Gastrocnemius medialis (tissue), 4 donors: ENCODE measurements around the gene VAV2. TPM values are rescaled to one million over a fixed set of nuclear protein-coding genes. Genes with fewer than 3 reads are reported as not detected.

ENCODE experiments used
- ATAC-seq, 2 donors: fragments of 150-250 bp; one replicate each; pipeline ENCODE4 v1.9.1; 2016
- DNase-seq, 2 donors: peaks; one replicate each; pipeline ENCODE4 v3.0.0-alpha.2; 2019
- H3K27ac ChIP-seq, 4 donors: fragments of 200-600 bp; sonication (generic); 1 replicate in 1 of 4; 2 replicates in 3 of 4; pipeline ENCODE4 v1.5.1; 2016 to 2018; ENCODE audit warnings: mild to moderate bottlenecking in 2 of 4, moderate library complexity in 1 of 4
- H3K27me3 ChIP-seq, 3 donors: fragments of 200-600 bp; sonication (generic) in 2 of 3; 1 replicate in 1 of 3; 2 replicates in 2 of 3; pipeline versions ENCODE4 v1.5.1 to v1.6.0; 2016 to 2019; ENCODE audit warnings: mild to moderate bottlenecking in 1 of 3, moderate library complexity in 1 of 3
- H3K36me3 ChIP-seq, 2 donors: fragments of 200-600 bp; sonication (generic) in 1 of 2; one replicate each; pipeline ENCODE4 v1.5.1; 2017 to 2018
- H3K4me1 ChIP-seq, 2 donors: fragments of 200-600 bp; sonication (generic) in 1 of 2; one replicate each; pipeline ENCODE4 v1.5.1; 2016 to 2017; ENCODE audit warnings: mild to moderate bottlenecking in 2 of 2
- H3K4me3 ChIP-seq, 4 donors: fragments of 200-600 bp; sonication (generic) in 3 of 4; 1 replicate in 1 of 4; 2 replicates in 3 of 4; pipeline ENCODE4 v1.5.1; 2016 to 2019; ENCODE audit warnings: mild to moderate bottlenecking in 2 of 4
- H3K9me3 ChIP-seq, 3 donors: fragments of 200-600 bp; sonication (generic) in 2 of 3; 1 replicate in 1 of 3; 2 replicates in 2 of 3; pipeline ENCODE4 v1.5.1; 2016 to 2019
- CTCF ChIP-seq, 5 experiments: fragments of 450-650 bp in 3 of 5; fragments of 200-600 bp in 2 of 5; sonication (generic) in 2 of 5; IDR thresholded peaks in 4 of 5; conservative IDR thresholded peaks in 1 of 5; 1 replicate in 4 of 5; 2 replicates in 1 of 5; pipeline ENCODE4 v1.5.1; 2016 to 2019; ENCODE audit warnings: antibody characterized with exemption in 5 of 5, mild to moderate bottlenecking in 3 of 5, moderate library complexity in 3 of 5
- POLR2A ChIP-seq, 2 donors: fragments of 450-650 bp; IDR thresholded peaks; one replicate each; pipeline ENCODE4 v1.6.1; 2017; ENCODE audit warnings: antibody characterized with exemption in 2 of 2, mild to moderate bottlenecking in 2 of 2, moderate library complexity in 2 of 2
- in situ Hi-C, 4 donors: fragments of 200-750 bp; cut with MboI; loops; one replicate each; pipeline versions ENCODE4 v1.15.0 to v1.8.0; 2017; ENCODE audit warnings: low sequenced_read_pairs in 4 of 4
- intact Hi-C: fragments of 100-400 bp; cut with DNase I; formaldehyde crosslinking; loops from one replicate; pipeline ENCODE4 v1.15.1; 2023; ENCODE audit warnings: low total_unique reads
- total RNA-seq, 4 donors: library from RNA; depleted of rRNA; stranded (reverse); fragments of >200 nt; gene quantifications; one replicate each; pipeline versions ENCODE4 v1.1.0 to v1.2.3, GENCODE V29; 2016

The VAV2 gene
- total RNA-seq, 4 donors from 2014 or later, result 0.51 to 1.2 (median 0.97) TPM

- in situ Hi-C loops (loop anchor here in 1 of 4 donors (5.0 kb wide), 1 partner anchor 308 kb away; no protein-coding TSS in a partner anchor), intact Hi-C loops (no loop called here)
- DNase-seq (no peak), ATAC-seq (no peak)
- TF ChIP-seq POLR2A (IDR thresholded peaks at IDR 0.05) (no peak), CTCF (IDR thresholded peaks at IDR 0.05 in 4 of 5, conservative IDR thresholded peaks at IDR 0.05 in 1 of 5) (no peak)
- peak overlapping the region in 1 of 4 donors; percentile 5 for H3K4me3 ChIP-seq
- no peaks in the 10 kb centered on the region for H3K27me3 ChIP-seq
- H3K4me1 ChIP-seq, result peaks cover 0 to 4% of the 10 kb centered on the region in 2 donors
- H3K27ac ChIP-seq, result no peak overlapping the region
- H3K36me3 ChIP-seq, result no peaks in the 10 kb centered on the region
- H3K9me3 ChIP-seq, result no peaks in the 10 kb centered on the region
Observed at GRCh38 chr9:133788819-133789717, 203.1 kb downstream of the VAV2 start.

GRCh38 chr9:133788045-133788818 lies 203.9 kb downstream of the VAV2 start:
- in situ Hi-C loops, result loop anchor here in 1 of 4 donors (5.0 kb wide), 1 partner anchor 309 kb away; no protein-coding TSS in a partner anchor
- Histone ChIP-seq H3K9me3 (no peaks in the 10 kb centered on the region), H3K4me1 (peaks cover 0 to 2% of the 10 kb centered on the region in 2 donors), H3K27ac (no peak overlapping the region), H3K27me3 (no peaks in the 10 kb centered on the region), H3K36me3 (no peaks in the 10 kb centered on the region), H3K4me3 (no peak overlapping the region)
- intact Hi-C loops, result no loop called here
- DNase-seq (no peak), ATAC-seq (no peak)
- TF ChIP-seq CTCF (IDR thresholded peaks at IDR 0.05 in 4 of 5, conservative IDR thresholded peaks at IDR 0.05 in 1 of 5), result no peak
- TF ChIP-seq POLR2A (IDR thresholded peaks at IDR 0.05), result no peak

GRCh38 chr9:133787754-133788025 lies 204.4 kb downstream of the VAV2 start:
- H3K4me1 ChIP-seq, result no peaks in the 10 kb centered on the region
- TF ChIP-seq POLR2A (IDR thresholded peaks at IDR 0.05) (no peak), CTCF (IDR thresholded peaks at IDR 0.05 in 4 of 5, conservative IDR thresholded peaks at IDR 0.05 in 1 of 5) (no peak)
- H3K27me3 ChIP-seq, result no peaks in the 10 kb centered on the region
- no peaks in the 10 kb centered on the region for H3K9me3 ChIP-seq
- intact Hi-C loops, result no loop called here
- no peak for DNase-seq
- no peak for ATAC-seq
- no peak overlapping the region for H3K4me3 ChIP-seq
- in situ Hi-C loops, result loop anchor here in 1 of 4 donors (5.0 kb wide), 1 partner anchor 310 kb away; no protein-coding TSS in a partner anchor
- no peak overlapping the region for H3K27ac ChIP-seq
- no peaks in the 10 kb centered on the region for H3K36me3 ChIP-seq

GRCh38 chr9:133786907-133787753 lies 205.0 kb downstream of the VAV2 start:
- no peak for TF ChIP-seq POLR2A (IDR thresholded peaks at IDR 0.05)
- no peak for TF ChIP-seq CTCF (IDR thresholded peaks at IDR 0.05 in 4 of 5, conservative IDR thresholded peaks at IDR 0.05 in 1 of 5)
- DNase-seq, result no peak

More at GRCh38 chr9:133786907-133787753, 205.0 kb downstream of the VAV2 start:
- Histone ChIP-seq H3K4me1 (no peaks in the 10 kb centered on the region), H3K36me3 (no peaks in the 10 kb centered on the region), H3K4me3 (no peak overlapping the region), H3K27me3 (no peaks in the 10 kb centered on the region), H3K27ac (no peak overlapping the region), H3K9me3 (no peaks in the 10 kb centered on the region)
- intact Hi-C loops (no loop called here), in situ Hi-C loops (loop anchor here in 1 of 4 donors (5.0 kb wide), 1 partner anchor 310 kb away; no protein-coding TSS in a partner anchor)
- ATAC-seq, result no peak
